ENCODE data around the gene MERTK. TPM values are rescaled to one million over a fixed set of nuclear protein-coding genes. Genes with fewer than 3 reads are reported as not detected.

MERTK gene
- total RNA-seq, 1 donor from 2014 or later = 1.5 TPM

- no peak overlapping the region for H3K27ac Mint-ChIP-seq (ENCODE audit: unreplicated experiment)
Measured at GRCh38 chr2:112026509-112026908, 128.1 kb downstream of the MERTK start.

GRCh38 chr2:112027767-112028166 is 129.4 kb downstream of the MERTK start:
- Mint-ChIP-seq H3K4me1 (ENCODE audit: unreplicated experiment) (peaks cover 15% of the 10 kb centered on the region), H3K9me3 (ENCODE audit: unreplicated experiment) (peaks cover 3% of the 10 kb centered on the region), H3K4me3 (ENCODE audit: unreplicated experiment) (no peak overlapping the region), H3K27ac (ENCODE audit: unreplicated experiment) (no peak overlapping the region), H3K36me3 (ENCODE audit: unreplicated experiment) (no peaks in the 10 kb centered on the region), H3K27me3 (ENCODE audit: unreplicated experiment) (peaks cover 12% of the 10 kb centered on the region)
- no peak for TF ChIP-seq CTCF (IDR thresholded peaks at IDR 0.05)
- DNase-seq (ENCODE audit: extremely low spot score, unreplicated experiment) = no peak

More at GRCh38 chr2:112026509-112026908, 128.1 kb downstream of the MERTK start:
- DNase-seq (ENCODE audit: extremely low spot score, unreplicated experiment) = no peak
- peaks cover 3% of the 10 kb centered on the region for H3K9me3 Mint-ChIP-seq (ENCODE audit: unreplicated experiment)
- H3K27me3 Mint-ChIP-seq (ENCODE audit: unreplicated experiment) = peaks cover 19% of the 10 kb centered on the region
- peaks cover 2% of the 10 kb centered on the region for H3K4me1 Mint-ChIP-seq (ENCODE audit: unreplicated experiment)
- TF ChIP-seq CTCF (IDR thresholded peaks at IDR 0.05) = no peak
- no peak overlapping the region for H3K4me3 Mint-ChIP-seq (ENCODE audit: unreplicated experiment)
- no peaks in the 10 kb centered on the region for H3K36me3 Mint-ChIP-seq (ENCODE audit: unreplicated experiment)

GRCh38 chr2:112029164-112029563 is 130.8 kb downstream of the MERTK start:
- Mint-ChIP-seq H3K4me1 (ENCODE audit: unreplicated experiment) (peaks cover 25% of the 10 kb centered on the region), H3K27me3 (ENCODE audit: unreplicated experiment) (peaks cover 12% of the 10 kb centered on the region), H3K36me3 (ENCODE audit: unreplicated experiment) (no peaks in the 10 kb centered on the region), H3K27ac (ENCODE audit: unreplicated experiment) (no peak overlapping the region), H3K4me3 (ENCODE audit: unreplicated experiment) (no peak overlapping the region), H3K9me3 (ENCODE audit: unreplicated experiment) (peaks cover 3% of the 10 kb centered on the region)
- no peak for DNase-seq (ENCODE audit: extremely low spot score, unreplicated experiment)
- no peak for TF ChIP-seq CTCF (IDR thresholded peaks at IDR 0.05)

GRCh38 chr2:112031473-112032223 is 133.2 kb downstream of the MERTK start:
- no peak for TF ChIP-seq CTCF (IDR thresholded peaks at IDR 0.05)

GRCh38 chr2:112032224-112032586 is 133.8 kb downstream of the MERTK start:
- Mint-ChIP-seq H3K27me3 (ENCODE audit: unreplicated experiment) (peaks cover 12% of the 10 kb centered on the region), H3K4me3 (ENCODE audit: unreplicated experiment) (no peak overlapping the region), H3K36me3 (ENCODE audit: unreplicated experiment) (peaks cover 2% of the 10 kb centered on the region), H3K4me1 (ENCODE audit: unreplicated experiment) (peaks cover 25% of the 10 kb centered on the region), H3K27ac (ENCODE audit: unreplicated experiment) (peak overlapping the region; percentile 21), H3K9me3 (ENCODE audit: unreplicated experiment) (peaks cover 5% of the 10 kb centered on the region)
- TF ChIP-seq CTCF (IDR thresholded peaks at IDR 0.05) = no peak
- DNase-seq (ENCODE audit: extremely low spot score, unreplicated experiment) = no peak

More at GRCh38 chr2:112031473-112032223, 133.2 kb downstream of the MERTK start:
- no peak for DNase-seq (ENCODE audit: extremely low spot score, unreplicated experiment)
- Mint-ChIP-seq H3K27me3 (ENCODE audit: unreplicated experiment) (peaks cover 12% of the 10 kb centered on the region), H3K27ac (ENCODE audit: unreplicated experiment) (peak overlapping the region; percentile 21), H3K9me3 (ENCODE audit: unreplicated experiment) (peaks cover 3% of the 10 kb centered on the region), H3K36me3 (ENCODE audit: unreplicated experiment) (peaks cover 2% of the 10 kb centered on the region), H3K4me1 (ENCODE audit: unreplicated experiment) (peaks cover 25% of the 10 kb centered on the region), H3K4me3 (ENCODE audit: unreplicated experiment) (no peak overlapping the region)

All from osteocyte (in vitro differentiated cells).